ENCODE data around the gene IL12RB2. TPM values are rescaled to one million over a fixed set of nuclear protein-coding genes. Genes with fewer than 3 reads are reported as not detected.

IL12RB2 gene
- total and polyA plus RNA-seq, 10 of the 15 experiments (the other 5 are each of a cell fraction or from before 2014, with no cell fraction given), result 0.15 to 1.1 (median 0.54) TPM; not detected in 1

- Histone ChIP-seq H2AFZ (ENCODE audit: control insufficient read depth, low read depth, low read length) (no peak overlapping the region), H3K4me1 (ENCODE audit: control insufficient read depth, insufficient read depth, low read length) (peaks cover 7% of the 10 kb centered on the region; the same call in 1 of the 2 replicates), H3K79me2 (ENCODE audit: control insufficient read depth, insufficient read depth, low read length) (no peaks in the 10 kb centered on the region), H3K27ac (ENCODE audit: control insufficient read depth, insufficient read depth) (no peak overlapping the region), H3K9me3 (replicated peaks; ENCODE audit: control insufficient read depth, insufficient read depth, low read length) (no peaks in the 10 kb centered on the region; the same call in 2 of the 3 replicates), H4K20me1 (ENCODE audit: control insufficient read depth, insufficient read depth) (no peaks in the 10 kb centered on the region), H3K4me2 (ENCODE audit: control insufficient read depth, insufficient read depth) (no peak overlapping the region), H3K27me3 (replicated peaks in 1 of 2; ENCODE audit: control insufficient read depth in 2 of 2, insufficient read depth in 2 of 2, low read length in 1 of 2) (peaks cover 0 to 2% of the 10 kb centered on the region in 2 experiments; a peak in 1 of 4 replicates), H3K9ac (ENCODE audit: control insufficient read depth, insufficient read depth, low read length) (no peak overlapping the region), H3K36me3 (ENCODE audit: control insufficient read depth in 2 of 2, insufficient read depth in 2 of 2, low read length in 1 of 2) (no peaks in the 10 kb centered on the region), H3K4me3 (no peak overlapping the region)
- SMC1A ChIA-PET (ENCODE audit: uncharacterized antibody, unreplicated experiment), result interaction anchor here (1.0 kb wide), 1 partner anchor 18 kb away, joined by 3 read pairs; no protein-coding TSS in a partner anchor
- POLR2A ChIA-PET, result no interaction called here
- intact Hi-C loops (cut with micrococcal nuclease; ENCODE audit: unreplicated experiment) (no loop called here), in situ Hi-C loops (cut with MboI) (loop anchor here (25.0 kb wide), 1 partner anchor 1041 kb away; no protein-coding TSS in a partner anchor)
- TF ChIP-seq IKZF1 (conservative IDR thresholded peaks at IDR 0.05) (no peak), WRNIP1 (IDR thresholded peaks at IDR 0.05; ENCODE audit: borderline replicate concordance, low read depth, low read length) (no peak), NFYA (IDR thresholded peaks at IDR 0.05; ENCODE audit: borderline replicate concordance, low read depth, low read length) (no peak), NR2C1 (IDR thresholded peaks at IDR 0.05) (no peak), RCOR1 (conservative IDR thresholded peaks at IDR 0.05; ENCODE audit: low read depth, low read length) (no peak)
- no peak for DNase-seq (ENCODE audit: low read depth, low spot score)
- BruUV-seq (replicated peaks), result no TSS peak
- RAD21 ChIA-PET (ENCODE audit: unreplicated experiment), result no interaction called here
- no peak for ATAC-seq
- WGBS (ENCODE audit: insufficient coverage, insufficient replicate concordance, low lambda C conversion rate, missing lambda C conversion rate), result 40% methylated on average over 3 of the region's 3 CpGs
- no peak for FAIRE-seq
- CTCF ChIA-PET, result interaction anchor here (1.0 kb wide), 1 partner anchor 114 kb away, joined by 4 read pairs; no protein-coding TSS in a partner anchor
Observed at GRCh38 chr1:67327864-67328466, 20.3 kb downstream of the IL12RB2 start.
